ENCODE data around the gene HSD17B11.

GRCh38 chr4:87330761-87331160 is 60.2 kb downstream of the HSD17B11 start:
- TF ChIP-seq, protein P1, sequence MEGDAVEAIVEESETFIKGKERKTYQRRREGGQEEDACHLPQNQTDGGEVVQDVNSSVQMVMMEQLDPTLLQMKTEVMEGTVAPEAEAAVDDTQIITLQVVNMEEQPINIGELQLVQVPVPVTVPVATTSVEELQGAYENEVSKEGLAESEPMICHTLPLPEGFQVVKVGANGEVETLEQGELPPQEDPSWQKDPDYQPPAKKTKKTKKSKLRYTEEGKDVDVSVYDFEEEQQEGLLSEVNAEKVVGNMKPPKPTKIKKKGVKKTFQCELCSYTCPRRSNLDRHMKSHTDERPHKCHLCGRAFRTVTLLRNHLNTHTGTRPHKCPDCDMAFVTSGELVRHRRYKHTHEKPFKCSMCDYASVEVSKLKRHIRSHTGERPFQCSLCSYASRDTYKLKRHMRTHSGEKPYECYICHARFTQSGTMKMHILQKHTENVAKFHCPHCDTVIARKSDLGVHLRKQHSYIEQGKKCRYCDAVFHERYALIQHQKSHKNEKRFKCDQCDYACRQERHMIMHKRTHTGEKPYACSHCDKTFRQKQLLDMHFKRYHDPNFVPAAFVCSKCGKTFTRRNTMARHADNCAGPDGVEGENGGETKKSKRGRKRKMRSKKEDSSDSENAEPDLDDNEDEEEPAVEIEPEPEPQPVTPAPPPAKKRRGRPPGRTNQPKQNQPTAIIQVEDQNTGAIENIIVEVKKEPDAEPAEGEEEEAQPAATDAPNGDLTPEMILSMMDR (IDR thresholded peaks at IDR 0.05; ENCODE audit: poor library complexity, severe bottlenecking), result no peak
- TF ChIP-seq EP300 (conservative IDR thresholded peaks at IDR 0.05; ENCODE audit: poor library complexity, severe bottlenecking), result no peak
- TF ChIP-seq MXI1 (conservative IDR thresholded peaks at IDR 0.05; ENCODE audit: poor library complexity, severe bottlenecking), result no peak
- TF ChIP-seq EZH2 (IDR thresholded peaks at IDR 0.05; ENCODE audit: borderline replicate concordance, insufficient read depth, low read length, poor library complexity, severe bottlenecking), result no peak
- no peak for TF ChIP-seq POLR2AphosphoS5 (IDR thresholded peaks at IDR 0.05)
- TF ChIP-seq, protein P2, sequence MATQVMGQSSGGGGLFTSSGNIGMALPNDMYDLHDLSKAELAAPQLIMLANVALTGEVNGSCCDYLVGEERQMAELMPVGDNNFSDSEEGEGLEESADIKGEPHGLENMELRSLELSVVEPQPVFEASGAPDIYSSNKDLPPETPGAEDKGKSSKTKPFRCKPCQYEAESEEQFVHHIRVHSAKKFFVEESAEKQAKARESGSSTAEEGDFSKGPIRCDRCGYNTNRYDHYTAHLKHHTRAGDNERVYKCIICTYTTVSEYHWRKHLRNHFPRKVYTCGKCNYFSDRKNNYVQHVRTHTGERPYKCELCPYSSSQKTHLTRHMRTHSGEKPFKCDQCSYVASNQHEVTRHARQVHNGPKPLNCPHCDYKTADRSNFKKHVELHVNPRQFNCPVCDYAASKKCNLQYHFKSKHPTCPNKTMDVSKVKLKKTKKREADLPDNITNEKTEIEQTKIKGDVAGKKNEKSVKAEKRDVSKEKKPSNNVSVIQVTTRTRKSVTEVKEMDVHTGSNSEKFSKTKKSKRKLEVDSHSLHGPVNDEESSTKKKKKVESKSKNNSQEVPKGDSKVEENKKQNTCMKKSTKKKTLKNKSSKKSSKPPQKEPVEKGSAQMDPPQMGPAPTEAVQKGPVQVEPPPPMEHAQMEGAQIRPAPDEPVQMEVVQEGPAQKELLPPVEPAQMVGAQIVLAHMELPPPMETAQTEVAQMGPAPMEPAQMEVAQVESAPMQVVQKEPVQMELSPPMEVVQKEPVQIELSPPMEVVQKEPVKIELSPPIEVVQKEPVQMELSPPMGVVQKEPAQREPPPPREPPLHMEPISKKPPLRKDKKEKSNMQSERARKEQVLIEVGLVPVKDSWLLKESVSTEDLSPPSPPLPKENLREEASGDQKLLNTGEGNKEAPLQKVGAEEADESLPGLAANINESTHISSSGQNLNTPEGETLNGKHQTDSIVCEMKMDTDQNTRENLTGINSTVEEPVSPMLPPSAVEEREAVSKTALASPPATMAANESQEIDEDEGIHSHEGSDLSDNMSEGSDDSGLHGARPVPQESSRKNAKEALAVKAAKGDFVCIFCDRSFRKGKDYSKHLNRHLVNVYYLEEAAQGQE (IDR thresholded peaks at IDR 0.05; ENCODE audit: borderline replicate concordance), result no peak
- no peak for TF ChIP-seq TAF1 (IDR thresholded peaks at IDR 0.05; ENCODE audit: low read depth)
- TF ChIP-seq RAD21 (conservative IDR thresholded peaks at IDR 0.05), result no peak
- TF ChIP-seq SMC3 (conservative IDR thresholded peaks at IDR 0.05; ENCODE audit: poor library complexity), result no peak
